ENCODE data around the gene KANSL1L. TPM values are rescaled to one million over a fixed set of nuclear protein-coding genes. Genes with fewer than 3 reads are reported as not detected.
"Not testable (repeated sequence)": the region's sequence is repeated elsewhere in the genome, so short reads cannot be mapped to it uniquely, and the experiment has no call there.

The KANSL1L gene
- polyA plus RNA-seq (2014; cell fraction: cytosol; rRNA removed), result 11.6 and 15.3 TPM in 2 replicates
- polyA plus RNA-seq (2014; cell fraction: nucleus; rRNA removed), result 9.0 and 20.9 TPM in 2 replicates

DNA sequence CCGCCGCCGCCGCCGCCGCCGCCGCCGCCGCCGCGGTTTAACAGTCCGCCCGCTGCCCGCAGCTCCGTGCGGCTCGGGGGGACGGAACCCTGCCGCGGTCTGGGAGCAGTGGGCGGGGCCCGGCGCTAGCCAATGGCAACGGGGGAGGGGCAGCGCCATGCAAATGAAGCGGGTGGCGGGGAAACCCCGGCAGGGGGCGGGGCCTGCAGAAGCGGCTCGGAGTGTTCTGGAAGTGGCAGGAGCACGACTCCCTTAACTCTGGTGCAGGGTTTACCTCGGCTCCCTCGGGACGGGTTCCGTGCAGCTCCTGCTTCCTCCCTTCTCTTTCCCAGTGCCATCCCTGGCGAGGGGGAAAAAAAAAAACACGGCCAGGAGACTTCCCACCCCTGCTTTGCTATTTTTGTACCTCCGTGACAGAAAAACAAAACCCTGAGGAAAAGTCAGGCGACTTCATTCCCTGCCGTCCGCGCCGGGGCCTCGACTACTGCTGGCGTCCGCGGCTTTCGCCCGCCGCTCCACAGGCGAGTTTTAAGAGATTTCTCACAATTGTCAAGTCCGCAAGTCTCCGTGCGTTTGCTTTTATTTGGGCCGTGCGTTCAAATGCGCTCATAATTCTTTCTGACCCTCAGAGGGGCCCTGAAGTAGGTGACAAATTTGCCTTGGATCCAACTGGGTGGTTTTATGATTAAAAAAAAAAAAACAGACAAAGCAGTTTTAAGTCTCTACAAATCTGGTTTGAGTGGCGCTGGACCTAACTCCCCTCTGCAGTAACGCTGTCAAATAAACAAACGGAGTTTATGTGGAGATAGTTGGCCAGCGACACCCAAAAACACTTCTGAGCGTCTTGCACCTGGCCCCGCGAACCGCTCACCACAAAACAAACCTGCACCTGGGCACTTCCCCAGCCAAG is at the start of gene KANSL1L:
Gene KANSL1L, minus strand, starts transcription at position 101 of the 910 bp plus-strand sequence. CDS start 16,827 bp downstream, outside the sequence.
- peak; percentile 94 for DNase-seq (ENCODE audit: low spot score)

DNA sequence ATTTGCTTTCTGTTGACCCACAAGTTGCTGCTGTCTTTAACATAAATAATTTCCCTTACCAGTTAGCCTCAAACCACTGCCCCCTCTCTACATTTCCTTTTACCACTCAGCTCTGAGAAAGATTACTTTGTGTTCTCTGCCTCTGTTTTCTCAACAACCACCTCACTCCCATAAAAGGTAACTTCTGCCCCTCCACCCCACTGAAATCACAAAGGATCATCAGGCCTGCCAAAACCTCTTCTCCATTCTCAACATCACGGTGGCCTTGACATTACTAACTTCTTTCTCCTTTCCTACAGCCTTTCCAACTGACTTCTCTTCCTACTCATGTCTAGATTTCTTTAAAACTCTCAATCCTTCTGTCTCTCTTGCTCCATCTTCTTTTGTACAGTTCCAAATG is 43.9 kb upstream of the KANSL1L start:
- DNase-seq (ENCODE audit: low spot score), result no peak

DNA sequence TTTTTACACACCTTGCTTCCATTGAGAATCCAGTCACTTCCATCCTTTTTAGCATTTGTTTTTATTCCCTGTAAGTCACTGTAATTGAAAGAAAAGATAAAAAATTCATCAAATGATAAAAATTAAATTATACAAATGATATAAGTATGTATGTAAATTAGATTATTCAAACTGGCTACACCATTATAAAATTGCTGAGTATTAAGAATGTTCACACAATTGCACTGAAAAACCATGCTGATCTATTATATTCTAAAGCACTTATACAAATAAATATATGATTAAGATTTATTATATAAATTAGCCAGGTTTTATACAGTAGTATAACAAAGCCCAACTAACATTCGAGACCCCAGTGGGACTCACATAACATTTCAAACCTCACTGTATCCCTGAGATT is 39.0 kb upstream of the KANSL1L start:
- DNase-seq (ENCODE audit: low spot score), result no peak

DNA sequence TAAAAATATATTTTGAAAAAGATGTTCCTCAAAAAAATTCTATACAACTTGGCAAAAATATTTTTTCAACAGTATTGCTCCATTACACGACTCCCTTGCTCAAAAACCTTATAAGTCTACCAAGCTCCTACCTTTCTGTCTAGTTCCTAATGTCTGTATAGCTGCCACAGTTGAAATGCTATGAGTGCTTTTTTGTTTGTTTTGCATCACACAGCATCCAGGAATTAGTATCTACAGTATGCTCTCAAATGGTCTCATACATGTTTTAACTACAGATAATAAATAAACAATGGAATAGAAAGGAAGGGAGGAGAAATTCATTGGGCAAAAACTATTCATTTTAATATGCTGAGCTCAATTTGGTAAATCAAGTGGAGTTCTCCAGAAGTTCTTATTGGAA is 36.7 kb upstream of the KANSL1L start:
- DNase-seq (ENCODE audit: low spot score), result no peak

DNA sequence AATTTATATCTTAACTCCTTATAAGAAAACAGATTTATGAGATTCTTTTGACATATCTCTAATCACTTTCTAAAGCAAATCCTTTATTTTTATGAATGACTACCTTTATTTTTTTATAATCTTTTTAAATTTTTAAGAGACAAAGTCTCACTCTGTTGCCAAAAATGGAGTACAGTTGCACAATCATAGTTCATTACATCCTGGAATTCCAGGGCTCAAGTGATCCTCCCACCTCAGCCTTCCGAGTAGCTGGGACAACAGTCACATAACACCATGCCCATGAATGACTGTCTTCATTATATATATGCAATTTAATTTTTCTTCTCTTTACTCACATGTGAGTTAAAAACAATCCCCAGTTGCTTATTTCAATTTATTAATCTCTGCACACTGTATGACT is 32.3 kb upstream of the KANSL1L start:
- no peak for DNase-seq (ENCODE audit: low spot score)

DNA sequence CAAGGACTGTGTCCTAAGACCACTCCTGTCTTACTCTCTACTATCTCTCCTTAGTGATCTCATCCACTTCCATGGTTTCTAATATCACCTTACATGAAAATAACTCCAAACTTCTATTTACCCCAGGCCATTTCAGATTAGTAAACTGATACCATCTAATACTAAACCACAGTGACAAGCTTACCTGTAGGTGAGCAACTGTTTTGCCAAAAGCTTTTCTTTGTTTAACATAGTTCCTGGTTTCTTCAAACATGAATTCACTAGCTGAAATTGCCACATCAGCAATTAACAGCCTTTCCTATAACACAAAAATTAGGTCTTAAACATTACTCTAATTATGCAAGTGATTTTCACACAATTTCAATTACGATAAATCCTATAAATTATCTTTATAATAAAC is 31.9 kb upstream of the KANSL1L start:
- DNase-seq (ENCODE audit: low spot score), result no peak

GRCh38 chr2:210199854-210200253 is 28.6 kb upstream of the KANSL1L start:
- DNase-seq (ENCODE audit: low spot score), result no peak

- no peak for DNase-seq (ENCODE audit: low spot score)
These were observed 28.1 kb upstream of the KANSL1L start for GRCh38 chr2:210199186-210199765.

DNA sequence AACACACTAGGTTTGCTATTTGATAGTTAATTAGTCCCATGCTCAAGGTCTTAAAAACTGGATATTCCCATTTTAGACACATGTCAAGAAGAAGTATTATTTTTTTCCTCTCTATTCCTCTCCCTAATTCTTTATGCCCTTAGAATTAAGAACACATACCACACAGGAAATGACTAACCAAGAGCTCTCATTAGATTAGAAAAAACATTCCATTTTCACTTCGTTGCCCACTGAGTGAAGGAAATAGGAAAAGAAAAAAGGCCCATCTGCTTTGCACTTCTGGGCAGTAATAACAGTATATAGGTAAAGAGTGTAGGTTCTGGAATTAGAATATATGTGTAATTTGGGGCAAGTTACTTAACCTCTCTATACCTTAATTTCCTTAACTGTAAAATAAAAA is 27.1 kb upstream of the KANSL1L start:
- DNase-seq (ENCODE audit: low spot score), result no peak

DNA sequence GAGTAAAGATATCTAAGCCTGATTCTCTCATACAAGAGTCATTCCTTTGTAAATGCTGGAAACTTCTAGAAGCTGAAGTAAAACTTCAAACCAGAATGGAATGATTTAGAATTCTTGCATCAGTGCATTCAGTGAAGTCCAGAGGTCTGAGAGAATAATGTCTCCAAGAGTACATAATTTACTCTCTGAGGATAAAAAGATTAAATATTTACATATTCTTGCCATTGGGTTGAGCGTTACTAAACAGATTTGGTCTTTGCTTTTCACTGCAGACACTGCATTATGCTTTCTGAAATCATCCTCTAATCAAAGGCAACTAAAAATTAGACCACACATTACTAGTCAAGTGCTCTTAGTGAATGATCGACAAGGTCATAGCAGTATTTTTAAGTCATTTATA is 26.5 kb upstream of the KANSL1L start:
- DNase-seq (ENCODE audit: low spot score), result no peak

- DNase-seq (ENCODE audit: low spot score), result peak; percentile 46
These were observed 24.1 kb upstream of the KANSL1L start for GRCh38 chr2:210195101-210195852.

- DNase-seq (ENCODE audit: low spot score), result no peak
These were observed 19.1 kb upstream of the KANSL1L start for GRCh38 chr2:210190345-210190744.

GRCh38 chr2:210189452-210190138 is 18.4 kb upstream of the KANSL1L start:
- DNase-seq (ENCODE audit: low spot score), result no peak

DNA sequence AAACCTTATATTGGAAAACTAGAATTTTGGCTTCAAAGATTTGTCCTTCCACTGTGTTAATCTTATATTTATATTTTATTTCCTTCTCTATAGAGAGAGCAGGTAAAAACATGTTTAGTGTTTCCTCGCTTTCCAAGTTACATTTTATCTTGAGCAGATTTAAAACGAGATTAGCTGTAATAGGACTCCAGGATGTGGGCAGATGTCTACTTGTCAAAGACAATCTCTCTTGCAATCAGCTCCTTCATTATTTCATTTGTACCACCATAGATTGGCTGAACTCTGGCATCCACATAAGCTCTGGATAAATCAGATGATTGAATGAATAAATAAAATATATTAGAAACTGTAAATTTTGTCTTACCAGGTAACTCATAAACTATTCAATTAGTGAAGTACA is 17.5 kb upstream of the KANSL1L start:
- peak; percentile 54 for DNase-seq (ENCODE audit: low spot score)

DNA sequence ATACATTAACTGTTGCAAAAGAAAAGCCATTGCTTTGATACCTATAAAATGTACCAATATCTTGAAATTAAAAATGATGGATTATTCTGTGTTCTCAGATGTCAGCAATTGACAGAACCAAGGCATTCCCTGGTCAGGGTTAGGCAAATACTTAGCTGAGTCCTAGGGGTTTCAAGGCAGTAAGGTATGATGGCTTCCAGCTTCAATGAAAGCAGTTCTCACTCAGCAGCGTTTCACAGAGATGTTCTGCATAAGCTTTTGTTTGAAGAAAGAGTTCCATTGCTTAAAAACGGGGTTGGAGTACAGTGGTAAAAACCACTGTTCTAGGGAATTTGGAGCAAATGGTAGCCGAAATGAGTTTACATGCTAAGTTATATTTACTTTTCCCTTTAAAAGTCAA is 17.0 kb upstream of the KANSL1L start:
- peak; percentile 20 for DNase-seq (ENCODE audit: low spot score)

GRCh38 chr2:210183936-210184335 is 12.7 kb upstream of the KANSL1L start:
- DNase-seq (ENCODE audit: low spot score), result not testable (repeated sequence)

DNA sequence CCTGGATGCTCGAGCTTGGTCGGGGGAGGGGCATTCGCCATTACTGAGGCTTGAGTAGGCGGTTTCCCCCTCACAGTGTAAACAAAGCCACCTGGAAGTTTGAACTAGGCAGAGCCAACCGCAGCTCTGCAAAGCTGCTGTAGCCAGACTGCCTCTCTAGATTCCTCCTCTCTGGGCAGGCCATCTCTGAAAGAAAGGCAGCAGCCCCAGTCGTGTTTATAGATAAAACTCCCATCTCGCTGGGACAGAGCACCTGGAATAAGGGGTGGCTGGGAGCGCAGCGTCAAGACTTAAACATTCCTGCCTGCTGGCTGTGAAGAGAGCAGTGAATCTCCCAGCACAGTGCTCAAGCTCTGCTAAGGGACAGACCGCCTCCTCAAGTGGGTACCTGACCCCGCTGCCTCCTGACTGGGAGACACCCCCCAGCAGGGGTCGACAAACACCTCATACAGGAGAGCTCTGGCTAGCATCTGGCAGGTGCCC is 10.4 kb upstream of the KANSL1L start:
- DNase-seq (ENCODE audit: low spot score), result not testable (repeated sequence)

DNA sequence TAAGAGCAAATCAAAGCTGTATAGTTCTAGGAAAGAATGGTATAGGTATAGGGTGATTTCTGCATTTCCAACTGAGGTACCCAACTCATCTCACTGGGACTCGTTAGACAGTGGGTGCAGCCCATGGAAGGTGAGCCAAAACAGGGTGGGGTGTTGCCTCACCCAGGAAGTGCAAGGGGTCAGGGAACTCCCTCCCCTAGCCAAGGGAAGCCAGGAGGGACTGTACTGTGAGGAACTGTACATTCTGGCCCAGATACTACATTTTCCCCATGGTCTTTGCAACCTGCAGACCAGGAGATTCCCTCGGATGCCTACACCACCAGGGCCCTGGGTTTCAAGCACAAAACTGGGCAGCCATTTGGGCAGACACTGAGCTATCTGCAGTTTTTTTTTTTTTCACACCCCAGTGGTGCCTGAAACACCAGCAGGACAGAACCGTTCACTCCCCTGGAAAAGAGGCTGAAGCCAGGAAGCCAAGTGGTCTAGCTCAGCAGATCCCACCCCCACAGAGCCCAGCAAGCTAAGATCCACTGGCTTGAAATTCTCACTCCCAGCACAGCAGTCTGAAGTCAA is 9.9 kb upstream of the KANSL1L start:
- not testable (repeated sequence) for DNase-seq (ENCODE audit: low spot score)

- no peak for DNase-seq (ENCODE audit: low spot score)
These were observed 9.3 kb upstream of the KANSL1L start for GRCh38 chr2:210180477-210180876.

DNA sequence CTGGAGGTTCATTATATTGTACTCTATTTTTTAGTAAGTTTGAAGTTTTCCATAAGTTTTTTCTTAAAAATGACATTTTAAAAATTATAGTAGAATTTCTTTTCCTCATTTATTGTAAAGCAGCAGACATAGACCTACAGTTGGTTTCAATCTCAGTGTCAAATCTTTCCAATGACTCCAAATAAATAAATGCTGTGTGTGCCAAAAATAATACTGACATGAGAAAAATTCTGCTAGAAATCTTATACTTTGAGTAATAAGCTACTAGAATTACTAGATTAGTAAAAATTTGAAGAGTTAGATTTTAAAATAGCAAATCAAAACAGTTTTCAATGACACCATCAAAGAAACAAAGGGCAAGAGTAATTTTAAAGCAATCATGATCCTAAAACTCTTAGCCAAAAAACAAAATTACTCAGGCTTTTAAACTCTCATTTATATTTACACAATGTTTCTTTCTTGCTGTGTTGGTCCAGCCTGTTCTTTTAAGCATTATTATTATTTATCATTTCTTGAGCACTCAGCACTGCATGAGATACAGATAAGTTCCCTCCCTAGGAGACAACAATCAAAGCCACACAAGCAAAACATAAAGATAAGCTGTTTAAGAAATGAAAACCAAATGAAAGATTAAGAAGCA is 8.3 kb upstream of the KANSL1L start:
- DNase-seq (ENCODE audit: low spot score), result no peak

All from SK-N-DZ (cell line).